ENCODE data around the gene ANKS3. TPM values are rescaled to one million over a fixed set of nuclear protein-coding genes. Genes with fewer than 3 reads are reported as not detected.

ANKS3 gene
- total RNA-seq, 2 donors from 2014 or later: 6.7 to 13.5 TPM

DNA sequence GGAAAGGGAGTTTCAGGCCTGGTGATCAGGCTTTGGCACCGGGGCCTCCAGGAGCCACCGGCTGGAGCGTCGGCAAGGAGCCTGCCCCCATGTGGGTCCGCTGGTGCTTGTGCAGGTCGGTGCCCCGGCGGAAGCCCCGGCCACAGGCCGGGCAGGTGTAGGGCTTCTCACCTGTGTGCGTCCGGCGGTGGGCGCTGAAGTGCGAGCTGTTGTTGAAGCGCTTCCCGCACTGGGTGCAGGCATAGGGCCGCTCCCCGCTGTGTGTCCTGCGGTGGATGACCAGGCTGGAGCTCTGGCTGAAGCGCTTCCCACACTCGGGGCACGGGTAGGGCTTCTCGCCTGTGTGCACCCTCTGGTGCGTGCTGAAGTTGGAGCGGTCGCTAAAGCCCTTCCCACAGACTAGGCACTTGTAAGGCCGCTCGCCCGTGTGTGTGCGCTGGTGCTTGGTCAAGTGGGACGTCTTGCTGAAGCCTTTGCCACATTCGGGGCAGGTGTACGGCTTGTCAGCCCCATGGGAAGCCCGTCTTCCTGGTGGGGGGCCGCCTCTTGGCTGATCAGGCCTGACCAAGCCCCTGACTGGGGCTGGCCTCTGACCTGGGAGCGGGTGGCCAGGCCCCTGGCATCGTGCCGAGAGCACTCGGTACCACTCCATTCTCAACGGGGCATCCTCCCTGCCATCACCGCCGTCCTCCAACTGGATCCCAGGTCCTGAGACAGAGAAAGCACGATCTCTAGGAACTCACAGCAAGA lies 18.5 kb upstream of the ANKS3 start:
- no peaks in the 10 kb centered on the region for H3K4me1 ChIP-seq
- no peak for DNase-seq (ENCODE audit: low spot score)
- no peak overlapping the region for H3K4me3 ChIP-seq
- H3K27ac ChIP-seq: no peak overlapping the region
- TF ChIP-seq, protein P1, sequence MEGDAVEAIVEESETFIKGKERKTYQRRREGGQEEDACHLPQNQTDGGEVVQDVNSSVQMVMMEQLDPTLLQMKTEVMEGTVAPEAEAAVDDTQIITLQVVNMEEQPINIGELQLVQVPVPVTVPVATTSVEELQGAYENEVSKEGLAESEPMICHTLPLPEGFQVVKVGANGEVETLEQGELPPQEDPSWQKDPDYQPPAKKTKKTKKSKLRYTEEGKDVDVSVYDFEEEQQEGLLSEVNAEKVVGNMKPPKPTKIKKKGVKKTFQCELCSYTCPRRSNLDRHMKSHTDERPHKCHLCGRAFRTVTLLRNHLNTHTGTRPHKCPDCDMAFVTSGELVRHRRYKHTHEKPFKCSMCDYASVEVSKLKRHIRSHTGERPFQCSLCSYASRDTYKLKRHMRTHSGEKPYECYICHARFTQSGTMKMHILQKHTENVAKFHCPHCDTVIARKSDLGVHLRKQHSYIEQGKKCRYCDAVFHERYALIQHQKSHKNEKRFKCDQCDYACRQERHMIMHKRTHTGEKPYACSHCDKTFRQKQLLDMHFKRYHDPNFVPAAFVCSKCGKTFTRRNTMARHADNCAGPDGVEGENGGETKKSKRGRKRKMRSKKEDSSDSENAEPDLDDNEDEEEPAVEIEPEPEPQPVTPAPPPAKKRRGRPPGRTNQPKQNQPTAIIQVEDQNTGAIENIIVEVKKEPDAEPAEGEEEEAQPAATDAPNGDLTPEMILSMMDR (IDR thresholded peaks at IDR 0.05): no peak
- H3K27me3 ChIP-seq: no peaks in the 10 kb centered on the region
- H3K9me3 ChIP-seq: peaks cover 0 to 3% of the 10 kb centered on the region in 2 donors
- peaks cover 60% of the 10 kb centered on the region for H3K36me3 ChIP-seq

- no peak for DNase-seq (ENCODE audit: low spot score)
- Histone ChIP-seq H3K27me3 (no peaks in the 10 kb centered on the region), H3K36me3 (peaks cover 51% of the 10 kb centered on the region), H3K27ac (no peak overlapping the region), H3K4me1 (no peaks in the 10 kb centered on the region), H3K4me3 (no peak overlapping the region), H3K9me3 (peaks cover 0 to 3% of the 10 kb centered on the region in 2 donors)
- TF ChIP-seq, protein P1 (IDR thresholded peaks at IDR 0.05): no peak
Measured at GRCh38 chr16:4750896-4751295, 16.8 kb upstream of the ANKS3 start.

GRCh38 chr16:4749700-4750257 lies 15.7 kb upstream of the ANKS3 start:
- H3K9me3 ChIP-seq: peaks cover 0 to 1% of the 10 kb centered on the region in 2 donors
- no peak overlapping the region for H3K27ac ChIP-seq
- no peak overlapping the region for H3K4me3 ChIP-seq
- no peak for DNase-seq (ENCODE audit: low spot score)
- no peaks in the 10 kb centered on the region for H3K4me1 ChIP-seq
- TF ChIP-seq, protein P1 (IDR thresholded peaks at IDR 0.05): no peak
- H3K27me3 ChIP-seq: no peaks in the 10 kb centered on the region
- H3K36me3 ChIP-seq: peaks cover 40% of the 10 kb centered on the region

- no peak for DNase-seq (ENCODE audit: low spot score)
- Histone ChIP-seq H3K27me3 (no peaks in the 10 kb centered on the region), H3K4me1 (no peaks in the 10 kb centered on the region), H3K36me3 (peaks cover 32% of the 10 kb centered on the region), H3K4me3 (no peak overlapping the region), H3K9me3 (no peaks in the 10 kb centered on the region), H3K27ac (no peak overlapping the region)
- TF ChIP-seq, protein P1 (IDR thresholded peaks at IDR 0.05): no peak
Measured at GRCh38 chr16:4748682-4749411, 14.8 kb upstream of the ANKS3 start.

GRCh38 chr16:4747906-4748681 lies 14.0 kb upstream of the ANKS3 start:
- Histone ChIP-seq H3K27me3 (no peaks in the 10 kb centered on the region), H3K27ac (no peak overlapping the region)
- DNase-seq (ENCODE audit: low spot score): no peak

More at GRCh38 chr16:4747906-4748681, 14.0 kb upstream of the ANKS3 start:
- no peak overlapping the region for H3K4me3 ChIP-seq
- no peaks in the 10 kb centered on the region for H3K9me3 ChIP-seq
- peaks cover 25% of the 10 kb centered on the region for H3K36me3 ChIP-seq
- TF ChIP-seq, protein P1 (IDR thresholded peaks at IDR 0.05): no peak
- H3K4me1 ChIP-seq: no peaks in the 10 kb centered on the region
